GM19468 (cell line): ENCODE measurements around the gene KCNIP4.

ENCODE experiments used
- ATAC-seq: cut with Tn5 transposase; IDR thresholded peaks from one replicate; pipeline ENCODE4 v1.9.1; 2021; ENCODE audit warnings: mild to moderate bottlenecking, moderate library complexity, moderate number of reproducible peaks; ENCODE audit not compliant: unreplicated experiment; ENCODE audit errors: extremely low read depth

KCNIP4 gene

DNA sequence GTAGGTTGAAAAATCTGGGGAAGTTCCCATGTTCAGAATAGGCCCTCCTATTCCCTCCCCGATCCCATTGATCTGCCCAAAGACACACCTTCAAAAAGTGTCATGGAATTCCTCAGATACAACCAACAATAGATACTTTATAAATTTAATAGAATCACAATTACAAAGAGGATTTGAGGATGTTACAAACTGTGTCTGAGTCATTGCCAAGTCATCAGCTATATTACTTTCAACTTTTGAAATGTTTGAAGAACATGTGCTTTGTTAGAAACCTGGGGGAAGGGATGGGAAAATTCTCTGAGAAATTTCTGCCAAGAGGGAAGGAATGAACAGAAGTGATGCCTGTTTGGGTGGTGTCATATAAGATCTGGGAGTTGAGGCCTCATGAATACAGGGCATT, 46.7 kb downstream of the KCNIP4 start:
- ATAC-seq: no peak

DNA sequence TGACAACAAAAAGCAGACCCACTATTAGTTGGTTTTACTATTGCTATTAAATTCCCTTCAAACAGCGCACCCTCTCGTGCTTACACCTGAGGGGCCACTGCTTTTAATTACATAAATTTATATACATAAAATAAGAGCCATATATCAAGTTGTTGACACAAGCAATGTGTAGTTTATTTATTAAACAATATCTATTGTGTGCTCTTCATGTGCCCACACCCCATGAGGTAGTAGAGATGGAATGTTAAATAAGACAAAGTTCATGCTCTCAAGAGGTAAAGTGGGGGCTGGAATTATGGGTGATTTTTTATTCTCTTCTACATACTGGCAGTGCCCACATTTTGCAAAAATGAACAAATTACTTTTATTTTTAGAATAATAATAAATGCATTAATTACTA, 47.3 kb downstream of the KCNIP4 start:
- no peak for ATAC-seq

DNA sequence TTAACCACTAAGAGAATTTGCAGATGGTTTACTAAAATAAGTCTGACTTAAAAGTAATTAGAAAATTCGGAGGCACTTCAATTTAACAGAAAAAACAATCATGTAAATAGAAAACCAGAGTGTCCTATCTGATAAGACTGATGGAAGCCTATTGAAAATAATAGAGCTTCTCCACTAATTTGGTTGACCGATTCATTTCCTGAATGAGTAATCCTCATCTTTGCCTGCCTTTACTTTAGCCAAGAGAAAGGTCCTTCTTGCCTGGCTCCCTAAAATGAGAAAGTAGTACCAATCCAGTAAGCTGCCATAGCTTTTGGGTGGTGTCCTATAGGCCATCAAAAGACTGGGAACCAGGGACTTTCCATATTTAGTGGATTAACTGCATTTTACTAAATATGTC, 48.4 kb downstream of the KCNIP4 start:
- no peak for ATAC-seq

DNA sequence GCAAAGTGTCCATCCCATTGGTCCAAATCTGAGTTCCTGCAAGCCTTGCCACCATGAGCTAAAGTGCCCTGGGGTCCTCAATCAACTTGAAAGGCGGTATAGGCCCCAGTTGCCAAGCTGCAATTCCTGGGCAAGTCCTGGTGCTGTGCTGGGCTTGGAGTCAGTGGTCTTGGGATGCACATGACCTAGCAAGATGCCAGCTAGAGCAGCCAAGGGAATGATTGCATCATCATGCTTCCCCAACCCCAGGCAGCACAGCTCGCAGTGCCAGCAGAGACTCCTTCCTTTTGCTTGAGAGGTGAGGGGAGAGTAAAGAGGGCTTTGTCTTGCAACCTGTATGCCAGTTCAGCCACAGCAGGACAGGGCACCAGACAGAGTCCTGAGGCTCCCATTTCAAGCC, 50.5 kb downstream of the KCNIP4 start:
- ATAC-seq: no peak

DNA sequence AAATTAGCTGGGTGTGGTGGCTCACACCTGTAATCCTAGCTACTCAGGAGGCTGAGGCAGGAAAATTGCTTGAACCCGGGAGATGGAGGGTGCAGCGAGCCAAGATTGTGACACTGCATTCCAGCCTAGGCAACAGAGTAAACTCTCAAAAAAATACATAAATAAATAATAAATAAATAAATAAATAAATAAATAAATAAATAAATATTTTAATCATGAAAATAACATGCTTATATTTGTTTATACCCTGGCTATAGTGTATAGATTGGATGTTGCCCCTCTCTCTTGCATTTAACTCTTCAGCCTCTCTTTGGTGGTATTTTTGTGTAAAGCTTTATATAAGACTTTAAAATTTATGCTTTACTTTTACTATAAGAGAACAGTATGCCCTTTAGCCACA, 51.8 kb downstream of the KCNIP4 start:
- ATAC-seq: no peak

DNA sequence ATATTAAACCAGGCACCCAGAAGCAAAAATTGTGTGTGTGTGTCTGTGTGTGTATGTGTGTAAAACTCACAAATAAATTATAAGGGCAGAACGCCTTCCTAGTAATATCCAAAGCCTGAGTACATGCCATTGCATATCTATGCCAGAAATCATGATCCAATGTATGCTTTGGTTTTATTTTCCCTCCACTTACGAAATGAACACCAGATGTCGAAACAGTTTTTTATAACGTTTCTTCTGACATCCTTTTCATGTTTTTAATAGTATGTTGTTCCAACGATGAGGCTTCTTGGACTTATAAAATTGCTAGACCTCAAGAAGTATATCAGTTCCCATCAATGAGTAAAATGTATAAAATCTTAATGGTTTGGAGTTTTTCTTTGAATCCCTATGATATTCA, 55.4 kb downstream of the KCNIP4 start:
- ATAC-seq: no peak

DNA sequence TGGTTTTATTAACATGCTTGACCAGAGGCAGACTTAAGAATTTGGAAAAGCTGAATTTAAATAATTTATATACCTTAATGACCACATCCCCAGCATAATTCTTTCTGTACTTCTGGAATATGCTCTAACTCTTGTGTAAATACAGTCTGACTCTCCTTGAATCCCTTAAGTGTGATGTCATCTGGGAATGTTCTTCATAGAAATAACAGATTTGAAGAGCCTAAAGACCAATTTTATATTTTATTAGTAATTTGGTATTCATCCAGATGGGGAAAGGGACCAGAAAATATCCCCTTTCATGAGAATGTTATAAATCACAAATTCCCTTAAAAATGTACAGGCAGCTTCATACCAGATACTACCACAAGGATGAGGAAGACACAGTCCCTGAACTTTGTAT, 58.3 kb downstream of the KCNIP4 start:
- ATAC-seq: no peak

DNA sequence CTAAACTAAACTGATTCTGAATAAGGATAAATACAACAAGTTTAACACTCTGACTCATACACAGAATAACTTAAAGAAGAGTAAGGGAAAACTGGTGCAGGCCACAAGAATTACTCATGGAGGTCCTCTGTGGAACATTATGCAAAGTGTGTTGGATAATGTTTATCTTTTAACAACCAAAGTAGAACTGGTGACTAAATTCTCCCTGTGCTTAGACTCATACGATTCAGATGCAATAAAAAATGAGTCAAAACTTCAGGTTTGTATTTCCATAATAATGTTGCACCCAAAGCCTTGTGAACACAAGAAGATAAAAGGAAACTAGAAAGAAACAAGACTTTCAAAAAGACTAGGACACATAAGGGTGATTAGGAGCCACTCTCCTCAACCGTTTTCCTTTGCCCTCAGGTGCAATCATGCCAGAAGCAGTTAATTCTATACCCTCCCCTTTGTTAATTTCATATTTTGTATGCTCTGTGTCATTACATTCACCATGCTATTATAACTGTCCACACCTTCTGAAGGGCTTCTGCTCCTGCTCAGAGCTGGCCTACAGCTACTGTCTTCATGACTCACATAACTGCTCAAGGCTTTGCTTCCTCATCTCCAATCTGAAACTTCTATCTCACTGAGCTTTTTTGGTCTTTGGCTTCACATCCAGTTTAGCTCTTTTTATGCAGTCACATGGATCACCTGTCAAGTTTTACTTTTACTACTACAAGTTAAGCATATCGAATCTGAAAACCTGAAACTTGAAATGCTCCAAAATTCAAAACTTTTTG, 60.2 kb downstream of the KCNIP4 start:
- ATAC-seq: peak; percentile 49

DNA sequence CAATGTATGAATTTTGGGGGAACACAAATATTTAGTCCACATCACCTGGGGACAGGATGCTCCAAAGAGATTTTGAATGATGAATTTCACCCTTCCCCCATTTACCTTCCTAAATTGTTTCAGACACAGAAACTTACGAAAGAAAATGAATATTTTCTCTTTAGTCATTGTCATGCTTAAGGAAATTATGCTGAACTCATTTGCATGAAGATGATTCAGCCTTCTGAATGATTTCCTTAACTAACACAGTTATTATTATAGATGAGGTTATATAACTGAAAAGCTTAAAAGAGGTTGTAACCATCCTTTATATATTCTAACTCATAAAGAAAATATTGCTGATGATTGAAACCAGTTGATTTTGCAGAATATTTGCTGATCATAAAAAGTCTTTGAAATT, 61.1 kb downstream of the KCNIP4 start:
- ATAC-seq: no peak

DNA sequence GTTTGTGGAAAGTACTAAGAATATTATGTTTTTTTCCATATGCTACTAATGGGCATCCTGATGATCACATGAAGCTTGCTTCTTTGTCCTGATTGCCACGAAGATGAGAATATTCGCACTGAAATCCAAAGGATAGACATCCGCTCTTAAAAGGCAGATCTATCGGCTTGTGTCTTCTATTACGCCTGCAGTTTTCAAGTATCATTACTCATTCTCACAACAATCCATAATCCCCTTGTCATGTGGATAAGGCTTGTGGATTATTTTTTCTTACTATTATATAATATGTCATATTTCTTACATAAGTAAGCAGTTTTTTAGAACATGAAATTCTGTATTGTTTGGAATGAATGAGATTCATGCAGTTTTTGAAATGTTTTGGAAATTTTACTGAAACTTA, 62.8 kb downstream of the KCNIP4 start:
- ATAC-seq: no peak

DNA sequence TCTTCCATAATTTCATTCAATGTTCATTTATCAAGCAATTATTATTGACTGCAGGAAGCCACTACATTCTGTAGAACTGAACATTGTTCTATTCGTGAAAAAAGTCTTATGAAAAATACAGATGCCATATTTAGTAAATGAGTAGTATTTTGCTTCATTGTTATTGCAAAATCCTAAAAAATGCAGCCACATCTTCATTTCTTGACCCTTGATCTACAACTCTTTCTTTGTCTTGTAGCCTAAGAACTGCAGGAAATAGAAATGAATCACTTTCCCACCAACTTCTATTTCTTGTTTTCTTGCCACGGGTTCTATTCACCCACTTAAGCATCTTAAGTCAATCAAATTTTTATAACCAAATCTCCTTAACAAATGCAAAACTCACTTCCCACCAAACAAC, 63.3 kb downstream of the KCNIP4 start:
- no peak for ATAC-seq

DNA sequence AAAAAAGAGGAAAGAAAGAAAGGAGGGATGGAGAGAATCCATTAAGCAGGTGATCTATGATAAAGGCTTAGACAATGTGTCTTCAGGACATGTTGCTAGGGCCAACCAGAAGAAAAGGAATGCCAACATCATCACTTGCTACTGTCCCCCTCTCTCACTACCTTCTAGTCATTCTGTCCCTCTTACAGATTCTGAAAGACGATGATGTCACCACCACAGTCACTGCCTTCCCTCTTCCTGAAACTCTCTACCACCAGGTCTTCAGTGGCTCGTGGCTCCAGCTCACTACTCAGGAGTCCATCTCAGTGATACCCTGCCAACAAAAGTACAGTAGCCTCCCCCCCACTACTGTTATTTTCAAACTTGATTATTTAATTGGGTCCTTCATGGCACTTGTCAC, 64.0 kb downstream of the KCNIP4 start:
- ATAC-seq: no peak

DNA sequence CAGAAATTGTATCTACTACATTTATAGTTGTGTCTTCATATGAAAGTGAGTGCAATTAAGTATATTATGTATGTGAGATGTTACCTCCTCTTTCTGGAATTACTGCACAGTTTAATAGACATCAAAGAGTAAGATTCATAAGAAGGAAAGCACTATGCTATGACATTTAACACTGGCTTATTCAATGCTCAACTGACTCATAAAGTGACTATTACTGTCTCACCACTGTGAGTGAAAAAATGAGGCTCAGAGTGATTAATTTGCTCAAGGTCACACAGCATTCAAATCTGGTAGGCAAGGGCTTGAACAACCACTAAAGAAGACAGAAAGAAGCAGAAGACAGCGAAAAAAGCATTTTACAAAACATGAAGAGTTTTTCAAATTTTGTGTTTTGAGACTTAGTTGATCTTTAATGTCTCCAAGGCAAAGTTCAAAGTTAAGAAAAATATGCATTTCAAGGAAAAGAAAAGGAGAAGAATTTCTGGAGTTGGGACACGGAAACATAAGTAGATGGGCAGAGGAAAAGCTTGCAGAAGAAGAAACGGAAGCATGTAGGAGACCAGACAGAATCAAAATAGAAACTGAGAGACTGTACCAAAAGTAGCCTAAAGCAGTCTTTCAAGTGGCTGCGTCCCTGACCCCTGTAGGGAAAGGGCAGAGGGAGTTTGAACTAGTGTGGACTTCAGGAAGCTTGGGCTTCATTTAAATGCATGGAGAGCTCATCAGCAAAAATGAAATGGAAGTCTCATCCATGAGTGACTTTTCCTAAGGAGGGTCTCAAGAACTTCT, 66.3 kb downstream of the KCNIP4 start:
- ATAC-seq: no peak

DNA sequence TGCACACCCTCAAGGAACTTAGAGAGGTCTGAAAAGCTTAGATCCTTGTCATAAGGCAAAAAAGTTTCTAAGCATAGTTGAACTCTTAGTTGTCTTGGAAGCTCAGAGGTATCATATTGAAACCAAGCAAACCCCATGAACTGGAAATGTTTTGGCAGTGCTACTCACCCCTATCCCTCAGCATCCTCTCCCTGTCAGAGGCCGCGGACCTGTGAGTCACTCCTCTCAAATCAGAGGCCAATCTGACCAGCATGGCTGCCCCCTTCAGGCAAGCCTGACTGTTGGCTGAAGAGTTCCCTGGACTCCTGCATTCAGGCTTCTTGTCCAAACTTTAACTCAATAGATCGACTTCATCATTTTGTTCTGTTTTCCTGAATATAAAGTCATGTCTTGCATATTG, 69.4 kb downstream of the KCNIP4 start:
- no peak for ATAC-seq

DNA sequence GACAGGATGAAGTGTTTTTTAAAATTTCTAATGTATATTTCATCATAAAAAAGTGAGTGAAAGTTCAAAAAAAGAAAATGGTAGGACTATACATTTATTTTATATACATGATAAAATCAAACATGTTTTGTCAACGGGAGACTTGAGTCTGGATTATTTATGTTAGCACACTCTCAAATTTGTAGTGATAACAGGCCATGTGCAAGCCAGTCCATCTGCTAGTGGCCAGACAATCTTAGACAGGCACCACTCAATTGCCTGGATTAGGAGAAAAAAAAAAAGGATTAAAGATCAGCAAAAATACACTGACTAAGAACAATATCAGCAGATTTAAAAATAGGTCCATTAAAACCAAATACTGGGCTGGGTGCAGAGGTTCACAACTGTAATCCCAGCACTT, 71.9 kb downstream of the KCNIP4 start:
- no peak for ATAC-seq

DNA sequence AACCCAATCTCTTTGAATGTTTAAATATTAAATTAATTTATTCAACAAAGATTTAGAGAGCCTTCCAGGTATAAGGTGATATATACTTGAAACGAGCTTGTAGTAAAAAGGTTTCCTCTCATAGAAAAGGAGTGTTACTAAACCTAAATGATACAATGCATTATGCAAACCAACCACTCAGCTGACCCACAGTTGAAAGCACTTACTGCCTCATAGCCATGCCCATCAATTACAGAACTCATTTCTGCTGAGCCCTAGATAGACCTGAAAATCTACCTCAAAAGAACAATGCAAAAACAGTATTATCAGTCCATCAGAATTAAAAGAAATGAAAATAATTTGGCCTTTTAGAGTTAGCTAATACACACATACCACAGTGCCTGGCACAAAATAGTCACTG, 75.4 kb downstream of the KCNIP4 start:
- no peak for ATAC-seq

DNA sequence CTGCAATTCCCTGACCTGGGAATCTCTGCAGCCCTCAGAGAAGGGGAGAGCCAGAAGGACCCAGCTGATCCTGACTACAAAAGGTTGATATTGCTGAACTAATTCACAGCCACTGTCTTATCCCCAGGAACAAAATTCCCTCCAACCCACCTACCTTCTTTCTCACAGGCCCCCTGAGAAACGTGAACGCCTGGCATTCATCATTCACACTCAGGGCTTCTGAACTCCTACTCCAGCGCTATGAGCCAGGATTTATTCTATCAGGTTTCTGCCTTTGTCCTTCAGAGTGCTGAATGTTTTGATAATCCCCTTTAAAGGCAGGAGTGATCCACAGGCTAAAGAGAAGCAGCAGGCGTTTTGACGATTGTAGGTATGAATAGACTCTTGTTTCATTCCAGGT, 76.5 kb downstream of the KCNIP4 start:
- no peak for ATAC-seq

DNA sequence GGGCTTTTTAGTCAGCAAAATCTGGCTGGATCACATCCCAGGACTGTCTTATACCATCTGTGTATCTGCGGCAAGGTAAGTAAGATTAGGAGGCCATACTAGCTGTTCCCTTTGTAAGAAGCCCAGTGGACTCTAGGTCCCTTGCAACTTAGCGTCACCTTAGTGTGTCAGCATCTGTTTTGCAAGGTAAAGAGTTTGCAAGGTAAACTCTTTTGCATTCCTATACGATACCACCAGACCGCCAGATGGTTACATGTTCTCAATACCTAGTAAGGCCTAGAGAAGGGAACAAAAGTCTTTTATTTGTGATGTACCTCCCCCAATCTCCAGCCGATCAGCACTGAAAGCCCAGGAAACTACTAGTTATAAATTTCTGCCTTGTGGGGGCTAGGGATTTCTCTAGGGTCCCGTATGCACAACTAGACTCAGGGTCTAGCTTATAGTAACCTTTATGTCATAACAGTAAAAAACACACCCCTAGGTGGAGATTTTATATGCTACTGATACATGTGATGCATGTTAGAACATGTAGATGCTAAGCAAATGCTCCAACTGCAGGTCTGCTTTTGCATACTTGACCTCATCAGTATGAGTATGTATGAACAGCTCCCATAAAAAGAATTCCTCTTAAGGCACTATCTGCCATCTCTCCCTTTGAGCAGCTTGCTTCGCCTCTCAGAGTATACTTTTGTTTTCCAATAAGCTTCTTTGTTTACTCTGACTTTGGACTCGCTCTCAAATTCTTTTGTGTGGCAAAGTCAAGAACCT, 78.4 kb downstream of the KCNIP4 start:
- ATAC-seq: no peak

DNA sequence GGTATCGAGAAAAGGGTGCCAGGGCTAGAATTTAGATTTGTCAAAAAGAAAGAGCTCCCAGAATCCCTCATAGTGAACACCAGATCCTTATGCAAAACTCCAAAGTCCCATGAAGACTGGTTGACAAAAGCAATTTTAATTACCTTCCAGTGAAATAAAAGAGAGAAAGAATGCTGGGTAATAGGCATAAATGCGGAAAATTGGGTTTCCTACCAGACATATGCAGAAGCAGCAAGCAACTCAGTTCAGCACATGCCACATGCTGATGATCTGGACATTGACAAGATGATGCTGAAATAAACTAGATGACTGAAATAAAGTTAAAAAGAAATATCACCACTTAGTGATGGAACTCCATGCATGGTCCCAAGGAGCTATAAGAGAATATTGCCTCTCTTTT, 83.9 kb downstream of the KCNIP4 start:
- ATAC-seq: no peak

DNA sequence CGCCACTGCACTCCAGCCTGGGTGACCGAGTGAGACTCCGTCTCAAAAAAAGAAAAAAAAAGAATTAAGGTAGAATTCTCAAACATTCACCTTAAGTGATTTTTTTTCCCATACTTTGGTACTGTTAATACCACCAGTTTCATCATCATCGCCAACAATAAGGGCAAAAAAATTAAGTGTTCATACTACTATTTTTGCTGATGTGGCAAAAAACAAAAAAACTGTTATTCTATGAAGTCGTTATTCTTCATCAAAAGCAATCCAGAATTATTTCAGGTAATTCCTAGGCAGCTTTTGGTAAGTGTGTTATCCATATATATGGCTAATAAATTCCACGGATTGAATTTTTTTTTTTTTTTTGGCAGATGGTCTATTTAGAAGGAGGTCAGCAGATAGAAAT, 85.7 kb downstream of the KCNIP4 start:
- no peak for ATAC-seq

DNA sequence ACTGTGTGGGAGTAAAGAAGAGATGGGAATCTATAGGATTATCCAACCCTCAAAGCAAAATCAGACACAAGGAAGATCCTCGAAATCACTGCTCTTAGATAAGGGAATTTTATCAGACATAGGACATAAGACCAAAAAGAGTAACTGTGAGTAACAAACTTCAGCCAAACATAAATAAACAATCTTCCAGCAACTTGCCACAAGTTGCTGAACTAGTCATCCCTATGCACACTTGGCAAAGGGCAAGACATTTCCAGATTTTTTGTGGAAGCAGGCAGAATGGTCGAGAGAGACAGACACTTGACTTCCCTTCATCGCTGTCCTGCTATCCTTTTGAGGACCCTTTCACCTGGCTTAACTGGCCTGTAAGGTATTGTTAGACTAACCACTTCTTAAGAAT, 89.6 kb downstream of the KCNIP4 start:
- no peak for ATAC-seq
